ENCODE measurements around the gene ATP6V0C.

ATP6V0C gene

GRCh38 chr16:2489581-2489980 lies 24.2 kb upstream of the ATP6V0C start:
- Histone ChIP-seq H3K4me1 (peaks cover 39 to 56% (median 42%) of the 10 kb centered on the region in 10 experiments), H3K4me2 (no peak overlapping the region), H3K4me3 (no peak overlapping the region), H3K36me3 (peaks cover 0 to 61% (median 37%) of the 10 kb centered on the region in 11 experiments; a peak in 21 of 22 replicates), H3K27ac (no peak overlapping the region), H4K20me1 (peaks cover 0 to 100% (median 98%) of the 10 kb centered on the region in 11 experiments; a peak in 18 of 22 replicates), H3K27me3 (no peaks in the 10 kb centered on the region), H3K9me3 (replicated peaks in 1 of 11) (no peaks in the 10 kb centered on the region), H3K9ac (peak overlapping the region in 1 of 11 experiments; percentile 35; a peak in 2 of 22 replicates)
- no peak for TF ChIP-seq Cebpa-rat (IDR thresholded peaks at IDR 0.05)

- Histone ChIP-seq H3K36me3 (peaks cover 0 to 59% (median 32%) of the 10 kb centered on the region in 11 experiments; a peak in 21 of 22 replicates), H3K9me3 (replicated peaks in 1 of 11) (no peaks in the 10 kb centered on the region), H4K20me1 (peaks cover 0 to 100% (median 98%) of the 10 kb centered on the region in 11 experiments; a peak in 18 of 22 replicates), H3K4me1 (peaks cover 31 to 48% (median 35%) of the 10 kb centered on the region in 10 experiments), H3K4me2 (no peak overlapping the region), H3K27me3 (no peaks in the 10 kb centered on the region), H3K27ac (no peak overlapping the region), H3K4me3 (no peak overlapping the region), H3K9ac (peak overlapping the region in 2 of 11 experiments; percentile 8 to 48; a peak in 3 of 22 replicates)
- TF ChIP-seq Cebpa-rat (IDR thresholded peaks at IDR 0.05), result no peak
Measured at GRCh38 chr16:2490190-2491105, 23.3 kb upstream of the ATP6V0C start.

- H3K4me2 ChIP-seq, result no peak overlapping the region
- no peaks in the 10 kb centered on the region for H3K9me3 ChIP-seq (replicated peaks in 1 of 11)
- H3K4me1 ChIP-seq, result peaks cover 27 to 42% (median 31%) of the 10 kb centered on the region in 10 experiments
- H3K36me3 ChIP-seq, result peaks cover 13 to 72% (median 48%) of the 10 kb centered on the region in 11 experiments
- H3K9ac ChIP-seq, result peak overlapping the region in 4 of 11 experiments; percentile 0 to 26 (median 7); a peak in 2 of 22 replicates
- no peak for TF ChIP-seq Cebpa-rat (IDR thresholded peaks at IDR 0.05)
- peaks cover 0 to 100% (median 98%) of the 10 kb centered on the region in 11 experiments; a peak in 18 of 22 replicates for H4K20me1 ChIP-seq
- no peaks in the 10 kb centered on the region for H3K27me3 ChIP-seq
- H3K4me3 ChIP-seq, result no peak overlapping the region
- no peak overlapping the region for H3K27ac ChIP-seq
Measured at GRCh38 chr16:2492292-2492691, 21.5 kb upstream of the ATP6V0C start.

- Histone ChIP-seq H3K9ac (peak overlapping the region in 1 of 11 experiments; percentile 21; a peak in 1 of 22 replicates), H3K4me1 (peaks cover 28 to 42% (median 31%) of the 10 kb centered on the region in 10 experiments), H3K27ac (no peak overlapping the region), H3K4me3 (no peak overlapping the region), H4K20me1 (peaks cover 4 to 100% (median 98%) of the 10 kb centered on the region in 11 experiments; a peak in 21 of 22 replicates), H3K27me3 (no peaks in the 10 kb centered on the region), H3K36me3 (peaks cover 13 to 85% (median 59%) of the 10 kb centered on the region in 11 experiments), H3K9me3 (replicated peaks in 1 of 11) (no peaks in the 10 kb centered on the region), H3K4me2 (peak overlapping the region in 1 of 11 experiments; percentile 5; a peak in 1 of 22 replicates)
- TF ChIP-seq Cebpa-rat (IDR thresholded peaks at IDR 0.05), result no peak
Measured at GRCh38 chr16:2493605-2494004, 20.1 kb upstream of the ATP6V0C start.

GRCh38 chr16:2494616-2495015 lies 19.1 kb upstream of the ATP6V0C start:
- no peaks in the 10 kb centered on the region for H3K9me3 ChIP-seq (replicated peaks in 1 of 11)
- no peak overlapping the region for H3K27ac ChIP-seq

GRCh38 chr16:2495041-2495440 lies 18.7 kb upstream of the ATP6V0C start:
- no peaks in the 10 kb centered on the region for H3K27me3 ChIP-seq
- TF ChIP-seq Cebpa-rat (IDR thresholded peaks at IDR 0.05), result no peak
- no peak overlapping the region for H3K4me3 ChIP-seq
- peaks cover 27 to 45% (median 37%) of the 10 kb centered on the region in 10 experiments for H3K4me1 ChIP-seq
- H3K9me3 ChIP-seq (replicated peaks in 1 of 11), result no peaks in the 10 kb centered on the region
- H3K27ac ChIP-seq, result no peak overlapping the region
- H3K36me3 ChIP-seq, result peaks cover 13 to 92% (median 65%) of the 10 kb centered on the region in 11 experiments
- H3K9ac ChIP-seq, result peak overlapping the region in 1 of 11 experiments; percentile 14; a peak in 2 of 22 replicates
- H3K4me2 ChIP-seq, result peak overlapping the region in 1 of 11 experiments; percentile 12; a peak in 1 of 22 replicates
- H4K20me1 ChIP-seq, result peaks cover 5 to 100% (median 98%) of the 10 kb centered on the region in 11 experiments; a peak in 21 of 22 replicates

More at GRCh38 chr16:2494616-2495015, 19.1 kb upstream of the ATP6V0C start:
- no peak for TF ChIP-seq Cebpa-rat (IDR thresholded peaks at IDR 0.05)
- Histone ChIP-seq H3K4me3 (no peak overlapping the region), H3K9ac (peak overlapping the region in 1 of 11 experiments; percentile 14; a peak in 1 of 22 replicates), H3K36me3 (peaks cover 13 to 92% (median 65%) of the 10 kb centered on the region in 11 experiments), H3K27me3 (no peaks in the 10 kb centered on the region), H3K4me2 (no peak overlapping the region), H3K4me1 (peaks cover 27 to 45% (median 36%) of the 10 kb centered on the region in 10 experiments), H4K20me1 (peaks cover 5 to 100% (median 98%) of the 10 kb centered on the region in 11 experiments; a peak in 21 of 22 replicates)

GRCh38 chr16:2496223-2497115 lies 17.3 kb upstream of the ATP6V0C start:
- H3K4me2 ChIP-seq, result peak overlapping the region; percentile 63 to 86 (median 79)
- H3K9ac ChIP-seq, result peak overlapping the region in 8 of 11 experiments; percentile 45 to 71 (median 55); a peak in 10 of 22 replicates
- no peak for TF ChIP-seq Cebpa-rat (IDR thresholded peaks at IDR 0.05)
- H3K4me3 ChIP-seq, result no peak overlapping the region
- no peaks in the 10 kb centered on the region for H3K9me3 ChIP-seq (replicated peaks in 1 of 11)
- H3K36me3 ChIP-seq, result peaks cover 13 to 89% (median 62%) of the 10 kb centered on the region in 11 experiments
- peaks cover 29 to 53% (median 44%) of the 10 kb centered on the region in 10 experiments for H3K4me1 ChIP-seq
- peak overlapping the region in 6 of 11 experiments; percentile 10 to 51 (median 35); a peak in 9 of 22 replicates for H3K27ac ChIP-seq
- H4K20me1 ChIP-seq, result peaks cover 5 to 100% (median 96%) of the 10 kb centered on the region in 11 experiments; a peak in 21 of 22 replicates
- H3K27me3 ChIP-seq, result no peaks in the 10 kb centered on the region

- Histone ChIP-seq H4K20me1 (peaks cover 5 to 100% (median 96%) of the 10 kb centered on the region in 11 experiments; a peak in 21 of 22 replicates), H3K36me3 (peaks cover 13 to 89% (median 67%) of the 10 kb centered on the region in 11 experiments), H3K4me1 (peaks cover 36 to 60% (median 51%) of the 10 kb centered on the region in 10 experiments), H3K4me3 (no peak overlapping the region; a peak in 1 of 20 replicates), H3K9ac (peak overlapping the region; percentile 5 to 71 (median 49); a peak in 17 of 22 replicates), H3K9me3 (replicated peaks in 1 of 11) (no peaks in the 10 kb centered on the region), H3K27me3 (no peaks in the 10 kb centered on the region), H3K4me2 (peak overlapping the region; percentile 63 to 86 (median 79)), H3K27ac (peak overlapping the region in 8 of 11 experiments; percentile 9 to 51 (median 35); a peak in 11 of 22 replicates)
- TF ChIP-seq Cebpa-rat (IDR thresholded peaks at IDR 0.05), result no peak
Measured at GRCh38 chr16:2497116-2497630, 16.6 kb upstream of the ATP6V0C start.
